DMS53 treated with DMSO at 0.1 percent for 48 hours (cell line): ENCODE results near the gene COX6A2.

ENCODE experiments used
- DNase-seq: peaks from one replicate; lab custom pipeline; 2025; ENCODE audit not compliant: unreplicated experiment; lab: John Stamatoyannopoulos, UW

COX6A2 gene

DNA sequence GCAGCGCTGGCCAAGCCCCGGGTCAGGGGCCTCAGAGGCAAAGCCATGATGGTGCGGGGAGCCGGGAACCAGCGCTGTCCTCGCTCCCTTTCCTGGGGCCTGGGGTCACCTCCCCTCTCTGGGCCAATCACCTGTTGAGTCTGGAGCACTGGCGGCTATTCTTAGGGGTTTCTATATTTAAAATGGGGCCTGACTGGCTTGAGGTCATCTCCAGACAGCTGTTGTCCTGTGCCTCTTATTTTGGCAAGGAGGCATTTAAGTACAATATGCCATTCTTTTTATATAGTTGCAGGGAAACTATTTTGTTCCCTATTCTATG lies at the start of gene COX6A2:
Gene COX6A2, minus strand, starts transcription at position 82 of the 319 bp plus-strand sequence. Its CDS starts 35 bp downstream, at position 47.
- no peak for DNase-seq

DNA sequence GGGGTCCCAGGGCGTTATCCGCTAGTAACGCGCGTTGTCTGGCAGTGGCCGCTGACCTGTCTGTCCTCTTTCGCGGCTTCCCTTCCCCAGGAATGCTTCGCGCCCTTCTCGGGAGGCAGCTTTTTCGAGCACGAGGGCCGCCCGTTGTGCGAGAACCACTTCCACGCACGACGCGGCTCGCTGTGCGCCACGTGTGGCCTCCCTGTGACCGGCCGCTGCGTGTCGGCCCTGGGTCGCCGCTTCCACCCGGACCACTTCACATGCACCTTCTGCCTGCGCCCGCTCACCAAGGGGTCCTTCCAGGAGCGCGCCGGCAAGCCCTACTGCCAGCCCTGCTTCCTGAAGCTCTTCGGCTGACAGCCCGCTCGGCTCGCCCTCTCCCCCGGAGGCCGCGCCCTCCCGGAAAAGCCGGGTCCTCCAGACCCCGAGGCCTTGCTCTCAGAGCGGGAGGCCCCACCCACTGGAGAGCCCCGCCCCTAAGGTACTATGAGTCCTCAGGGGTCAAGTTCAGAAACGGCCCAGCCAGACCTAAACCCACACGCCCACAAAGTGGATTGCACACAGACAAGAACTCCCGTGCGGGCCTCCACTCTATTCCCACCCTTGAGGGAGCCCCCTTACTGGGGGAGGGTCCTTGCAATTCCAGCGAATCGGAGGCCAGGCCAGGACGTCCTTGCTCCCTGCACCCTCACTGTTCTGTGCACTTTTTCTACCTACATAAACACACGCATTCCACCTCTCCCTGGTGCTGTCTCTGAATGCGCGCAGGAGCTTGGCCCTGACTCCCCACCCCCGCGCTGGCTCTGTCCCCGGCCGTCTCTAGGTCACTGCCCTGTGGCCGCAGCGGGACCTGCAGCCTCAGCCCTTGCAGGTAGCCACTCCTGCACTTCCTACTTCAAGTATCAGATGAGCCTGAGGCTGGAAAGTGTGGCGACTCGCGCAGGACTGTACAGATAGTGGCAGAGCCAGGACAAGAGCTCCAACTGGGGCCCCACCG lies 49.4 kb upstream of the COX6A2 start:
- DNase-seq: peak; percentile 54

DNA sequence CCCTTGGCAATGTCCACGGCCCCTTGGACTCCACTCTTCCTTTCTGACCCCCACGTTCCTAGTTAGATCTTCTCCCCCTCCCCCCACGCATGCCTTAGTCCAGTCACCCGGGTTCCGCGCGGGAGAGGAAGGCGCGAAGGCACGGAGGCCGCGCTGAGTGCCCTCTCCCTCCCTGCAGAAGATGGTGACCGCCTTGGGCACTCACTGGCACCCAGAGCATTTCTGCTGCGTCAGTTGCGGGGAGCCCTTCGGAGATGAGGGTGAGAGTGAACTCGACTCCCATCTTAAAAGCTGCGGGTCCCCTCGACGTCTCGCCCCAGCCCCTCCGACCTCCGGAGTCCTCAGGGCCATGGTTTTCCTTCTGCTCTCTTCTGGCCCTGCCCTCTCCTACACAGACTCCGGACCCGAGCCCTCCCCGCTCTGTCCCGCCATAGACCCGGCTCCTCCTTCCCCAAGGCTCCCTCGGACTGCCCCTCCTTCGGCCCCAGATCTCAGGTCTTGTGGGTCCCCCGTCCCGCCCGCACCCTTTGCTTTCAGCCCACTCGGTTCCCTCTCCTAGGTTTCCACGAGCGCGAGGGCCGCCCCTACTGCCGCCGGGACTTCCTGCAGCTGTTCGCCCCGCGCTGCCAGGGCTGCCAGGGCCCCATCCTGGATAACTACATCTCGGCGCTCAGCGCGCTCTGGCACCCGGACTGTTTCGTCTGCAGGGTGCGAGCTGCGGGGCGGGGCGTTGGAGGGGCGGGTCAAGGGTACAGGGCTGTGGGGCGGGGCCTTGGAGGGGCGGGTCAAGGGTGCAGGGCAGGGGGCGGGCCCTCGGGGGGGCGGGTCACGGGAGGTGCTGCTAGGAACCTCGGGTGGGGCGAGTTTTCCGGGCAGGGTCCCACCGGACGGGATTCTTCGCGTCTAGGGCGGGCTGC lies 48.4 kb upstream of the COX6A2 start:
- DNase-seq: peak; percentile 48

DNA sequence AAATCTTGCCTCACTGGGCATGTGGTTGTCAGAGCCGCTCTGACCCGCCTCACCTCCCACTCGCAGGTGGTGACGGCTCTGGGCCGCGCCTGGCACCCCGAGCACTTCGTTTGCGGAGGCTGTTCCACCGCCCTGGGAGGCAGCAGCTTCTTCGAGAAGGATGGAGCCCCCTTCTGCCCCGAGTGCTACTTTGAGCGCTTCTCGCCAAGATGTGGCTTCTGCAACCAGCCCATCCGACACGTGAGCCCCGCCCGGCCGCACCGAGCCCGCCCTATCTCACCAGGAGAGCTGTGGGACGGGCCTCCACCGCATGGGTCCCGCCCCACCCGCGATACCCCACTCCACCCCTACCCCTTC lies 47.8 kb upstream of the COX6A2 start:
- DNase-seq: no peak

DNA sequence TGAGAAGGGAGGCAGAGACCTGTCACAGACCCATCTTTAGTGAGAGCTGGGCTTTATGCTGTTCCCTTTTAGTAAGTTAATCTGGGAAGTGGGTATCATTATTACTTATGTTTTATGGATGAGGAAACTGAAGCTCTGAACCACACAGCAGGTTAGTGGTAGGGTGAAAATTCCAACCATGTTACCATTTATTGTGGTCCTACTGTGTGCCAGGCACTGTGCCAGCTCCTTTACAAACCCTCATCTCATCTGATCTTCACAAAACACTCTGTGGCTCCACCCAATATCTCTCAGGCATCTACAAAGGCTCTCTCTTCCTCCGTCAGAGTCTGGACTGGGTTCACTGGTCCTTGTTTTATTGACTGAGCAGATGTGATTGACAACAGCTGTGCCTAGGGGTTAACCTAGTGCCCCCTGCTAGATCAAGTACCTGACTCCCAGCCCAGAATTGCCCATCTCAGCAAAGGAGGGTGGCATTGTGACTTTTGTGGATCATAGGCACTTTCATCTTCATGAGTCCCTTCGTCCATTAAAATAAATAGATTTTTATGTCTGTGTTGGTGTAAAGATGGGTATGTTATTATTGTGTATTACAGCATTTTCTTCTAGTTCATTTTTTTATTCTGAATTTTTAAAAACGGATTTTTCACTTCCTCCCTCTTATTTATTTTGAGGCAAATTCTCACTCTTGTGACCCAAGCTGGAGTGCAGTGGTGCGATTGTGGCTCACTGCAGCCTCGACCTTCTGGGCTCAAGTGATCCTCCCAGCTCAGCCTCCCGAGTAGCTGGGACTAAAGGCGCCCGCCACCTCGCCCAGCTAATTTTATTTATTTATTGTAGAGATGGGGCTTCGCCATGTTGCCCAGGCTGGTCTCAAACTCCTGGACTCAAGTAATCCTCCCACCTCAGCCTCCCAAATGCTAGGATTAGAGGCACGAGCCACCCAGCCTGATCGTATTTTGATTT lies 46.9 kb upstream of the COX6A2 start:
- no peak for DNase-seq

DNA sequence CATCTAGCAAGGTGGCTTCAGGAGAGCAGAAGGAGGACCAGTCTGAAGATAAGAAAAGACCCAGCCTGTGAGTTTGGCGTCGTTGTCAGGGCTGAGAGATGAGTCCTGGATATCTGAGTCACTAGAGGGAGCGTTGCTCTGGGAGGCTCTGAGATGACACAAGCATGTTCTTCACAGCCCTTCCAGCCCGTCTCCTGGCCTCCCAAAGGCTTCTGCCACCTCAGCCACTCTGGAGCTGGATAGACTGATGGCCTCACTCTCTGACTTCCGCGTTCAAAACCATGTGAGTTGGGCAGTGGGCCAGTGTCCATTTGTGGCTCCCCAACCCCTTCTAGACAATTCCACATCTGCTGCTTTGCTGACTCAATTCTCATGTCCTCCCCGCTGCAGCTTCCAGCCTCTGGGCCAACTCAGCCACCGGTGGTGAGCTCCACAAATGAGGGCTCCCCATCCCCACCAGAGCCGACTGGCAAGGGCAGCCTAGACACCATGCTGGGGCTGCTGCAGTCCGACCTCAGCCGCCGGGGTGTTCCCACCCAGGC lies 46.1 kb upstream of the COX6A2 start:
- DNase-seq: no peak

DNA sequence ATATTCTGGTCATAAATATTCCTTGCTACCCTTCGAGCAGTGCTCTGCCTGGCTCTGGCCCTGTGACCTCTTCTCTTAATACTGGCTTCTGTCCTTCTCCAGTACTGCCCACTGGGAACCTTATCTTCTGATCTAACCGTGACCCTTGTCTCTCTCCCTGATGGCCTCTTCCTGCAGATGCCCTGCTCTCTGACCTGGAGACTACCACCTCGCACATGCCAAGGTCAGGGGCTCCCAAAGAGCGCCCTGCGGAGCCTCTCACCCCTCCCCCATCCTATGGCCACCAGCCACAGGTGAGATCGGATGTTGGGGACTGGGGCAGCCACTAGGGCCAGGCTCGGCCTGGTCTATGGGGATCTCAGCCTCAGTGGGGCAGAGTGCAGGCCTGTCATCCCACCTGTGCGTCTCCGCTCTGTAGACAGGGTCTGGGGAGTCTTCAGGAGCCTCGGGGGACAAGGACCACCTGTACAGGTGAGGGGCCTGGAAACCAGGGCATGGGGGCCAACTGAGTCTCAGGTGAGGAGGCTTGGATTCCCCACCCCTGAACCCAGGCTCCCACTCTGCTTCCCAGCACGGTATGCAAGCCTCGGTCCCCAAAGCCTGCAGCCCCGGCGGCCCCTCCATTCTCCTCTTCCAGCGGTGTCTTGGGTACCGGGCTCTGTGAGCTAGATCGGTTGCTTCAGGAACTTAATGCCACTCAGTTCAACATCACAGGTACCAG lies 45.3 kb upstream of the COX6A2 start:
- DNase-seq: no peak

DNA sequence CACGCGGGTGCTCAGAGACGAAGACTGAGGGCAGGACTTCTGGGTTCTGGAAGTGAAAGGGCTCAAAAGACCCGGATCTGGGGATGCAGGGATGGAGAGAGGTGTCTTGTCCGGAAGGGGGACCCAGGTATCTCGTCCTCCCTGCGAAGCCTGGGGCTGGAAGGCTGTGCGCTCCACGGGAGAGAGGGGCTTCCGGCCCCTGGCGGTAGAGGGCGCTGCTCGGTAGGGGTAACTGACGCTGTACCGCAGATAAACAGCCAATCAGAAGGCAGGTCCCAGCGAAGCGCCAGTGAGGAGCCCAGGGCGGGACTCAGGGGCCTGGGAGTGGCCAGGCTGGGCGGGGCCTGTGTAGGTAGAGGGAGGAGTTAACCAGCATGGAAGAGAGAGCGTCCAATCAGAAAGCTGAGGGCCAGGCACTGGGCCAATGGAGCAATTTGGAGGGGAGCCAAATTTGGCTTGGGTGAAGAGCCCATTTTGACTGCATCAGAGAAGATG lies 44.6 kb upstream of the COX6A2 start:
- DNase-seq: peak; percentile 60

DNA sequence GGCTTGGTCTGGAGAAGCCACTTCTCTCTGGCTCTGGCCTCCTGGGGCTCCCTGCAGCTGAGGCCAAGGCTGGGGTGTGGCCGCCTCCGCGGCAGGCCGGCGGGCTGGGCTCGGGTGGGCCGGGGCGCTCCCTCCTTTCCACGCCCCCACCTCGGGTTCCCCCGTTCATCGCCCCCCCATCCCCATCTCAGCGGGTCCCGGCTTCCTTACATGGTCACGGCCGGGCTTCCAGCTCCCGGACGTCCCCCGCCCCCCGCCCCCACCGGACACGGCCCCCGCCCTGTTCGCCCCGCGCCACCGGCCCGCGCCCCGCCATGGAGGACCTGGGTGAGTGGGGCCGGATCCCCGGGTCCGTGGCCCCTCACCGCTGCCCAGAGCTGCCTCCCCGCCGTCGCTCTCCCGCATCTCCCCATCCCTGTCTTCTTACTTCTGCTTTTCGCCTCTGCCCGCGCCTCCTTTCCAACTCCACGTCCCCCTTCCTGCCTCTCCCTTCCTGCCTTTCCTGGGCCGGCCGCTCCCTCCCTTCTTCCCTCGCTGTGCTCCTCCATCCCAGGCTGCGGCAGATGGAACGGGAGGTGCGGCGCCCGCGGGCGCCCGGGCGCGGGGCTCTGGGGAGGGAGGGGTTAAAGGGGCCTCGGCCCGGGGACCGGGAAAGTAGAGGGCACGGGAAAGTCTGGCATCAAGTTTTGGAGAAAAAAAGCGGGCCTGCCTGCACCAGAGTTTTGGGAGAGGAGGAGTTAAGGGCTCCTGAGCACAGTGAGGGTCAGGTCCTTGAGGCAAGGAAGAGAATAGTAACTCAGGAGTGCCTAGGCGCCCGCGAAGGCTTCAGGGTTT lies 43.9 kb upstream of the COX6A2 start, which contains the start of gene TGFB1I1:
Gene TGFB1I1, plus strand, starts transcription at position 278 of the 834 bp plus-strand sequence. Its CDS starts 37 bp downstream, at position 315.
- DNase-seq: no peak

DNA sequence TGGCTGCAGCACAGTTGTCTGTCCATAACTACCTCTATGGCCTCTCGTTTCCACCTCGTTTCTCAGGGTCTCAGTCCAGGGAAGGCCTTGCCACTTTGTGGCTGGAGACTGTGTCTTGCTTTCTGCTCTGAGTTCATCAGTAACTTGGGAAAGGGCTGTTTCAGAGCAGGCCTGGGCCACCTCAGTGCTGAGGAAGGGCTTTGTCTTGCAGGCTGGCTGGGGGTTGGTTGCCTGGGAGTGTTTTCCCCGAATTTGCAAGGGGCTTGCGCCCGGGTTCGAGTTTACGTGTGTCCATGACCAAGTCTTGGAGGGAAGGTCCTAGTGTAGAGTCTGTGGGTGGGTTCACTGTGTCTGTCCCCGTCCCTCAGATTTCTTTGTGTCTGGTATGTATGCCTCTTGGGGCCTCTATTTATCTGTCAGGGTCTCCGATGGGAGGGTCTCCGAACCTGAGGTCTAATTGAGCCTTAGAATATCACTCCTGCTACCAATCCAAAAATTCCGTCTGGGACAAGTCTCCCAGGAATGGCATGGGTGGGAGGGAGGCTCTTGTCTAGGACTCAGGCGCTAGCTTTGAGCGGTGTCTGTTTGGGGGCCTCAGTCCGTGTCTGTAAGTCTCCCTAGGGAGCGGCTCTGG lies 43.2 kb upstream of the COX6A2 start:
- DNase-seq: no peak

DNA sequence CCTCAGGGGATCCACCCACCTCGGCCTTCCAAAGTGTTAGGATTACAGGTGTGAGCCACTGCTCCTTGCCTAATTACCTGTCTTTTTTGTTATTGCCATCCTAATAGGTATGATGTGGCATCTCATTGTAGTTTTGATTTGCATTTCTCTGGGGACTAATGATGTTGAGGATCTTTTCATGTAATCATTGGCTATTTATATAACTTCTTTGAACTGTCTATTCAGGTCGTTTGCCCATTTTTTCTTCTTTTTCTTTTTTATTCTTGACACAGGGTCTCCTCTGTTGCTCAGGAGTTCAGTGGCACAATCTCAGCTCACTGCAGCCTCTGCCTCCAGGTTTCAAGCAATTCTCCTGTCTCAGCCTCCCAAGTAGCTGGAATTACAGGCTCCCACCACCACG lies 42.5 kb upstream of the COX6A2 start:
- no peak for DNase-seq

DNA sequence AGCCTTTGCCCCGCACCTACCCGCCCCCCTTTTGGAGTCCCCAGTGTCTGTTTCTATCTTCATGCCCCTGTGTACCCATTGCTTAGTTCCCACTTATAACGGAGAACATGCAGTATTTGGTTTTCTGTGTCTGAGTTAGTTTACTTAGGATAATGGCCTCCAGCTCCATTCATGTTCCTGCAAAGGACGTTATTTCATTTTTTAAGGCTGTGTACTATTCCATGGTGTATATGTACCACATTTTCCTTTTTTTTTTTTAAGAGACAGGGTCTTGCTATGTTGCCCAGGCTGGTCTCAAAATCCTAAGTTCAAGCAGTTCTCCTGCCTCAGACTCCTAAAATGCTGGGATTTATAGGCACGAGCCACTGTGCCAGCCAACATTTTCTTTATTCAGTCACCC lies 39.7 kb upstream of the COX6A2 start:
- no peak for DNase-seq

DNA sequence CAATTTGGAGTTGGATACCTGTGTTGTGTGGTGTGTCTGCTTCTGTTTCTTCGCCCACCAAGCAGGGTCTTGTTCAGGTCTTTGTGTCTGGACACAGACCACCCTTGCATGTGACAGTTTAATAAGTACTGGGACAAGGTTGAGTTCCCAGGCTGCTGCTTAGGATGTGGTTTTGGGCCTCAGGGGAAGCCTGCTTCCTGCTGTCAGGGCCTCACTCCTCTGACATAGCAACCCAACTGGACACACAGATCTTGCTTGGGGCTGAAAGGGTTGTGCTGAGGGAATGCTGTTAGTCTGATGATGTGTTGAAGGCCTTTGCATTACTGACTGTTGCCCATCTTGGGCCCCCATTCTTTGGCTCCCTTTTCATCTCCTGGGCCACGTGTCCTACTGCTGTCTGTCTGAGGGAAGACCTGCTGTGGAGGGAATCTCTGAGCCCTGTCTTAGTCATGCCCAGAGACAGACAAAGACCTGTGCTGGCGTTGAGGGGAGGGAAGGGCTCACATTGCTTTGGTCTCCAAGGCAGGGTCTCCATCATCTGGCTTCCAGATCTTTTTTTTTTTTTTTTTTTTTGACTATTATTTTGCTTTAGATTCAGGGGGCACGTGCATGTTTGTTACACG lies 39.1 kb upstream of the COX6A2 start:
- no peak for DNase-seq

DNA sequence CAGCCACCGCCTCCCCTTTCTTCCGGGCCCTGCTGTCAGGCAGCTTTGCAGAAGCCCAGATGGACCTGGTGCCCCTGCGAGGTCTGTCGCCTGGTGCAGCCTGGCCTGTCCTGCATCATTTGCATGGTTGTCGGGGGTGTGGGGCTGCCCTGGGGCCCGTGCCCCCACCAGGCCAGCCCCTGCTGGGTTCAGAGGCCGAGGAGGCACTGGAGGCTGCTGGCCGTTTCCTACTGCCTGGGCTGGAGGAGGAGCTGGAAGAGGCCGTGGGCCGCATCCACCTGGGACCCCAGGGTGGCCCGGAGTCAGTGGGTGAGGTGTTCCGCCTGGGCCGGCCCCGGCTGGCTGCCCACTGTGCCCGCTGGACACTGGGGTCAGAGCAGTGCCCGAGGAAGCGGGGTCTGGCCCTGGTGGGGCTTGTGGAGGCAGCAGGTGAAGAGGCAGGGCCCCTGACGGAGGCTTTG lies 38.3 kb upstream of the COX6A2 start:
- no peak for DNase-seq

DNA sequence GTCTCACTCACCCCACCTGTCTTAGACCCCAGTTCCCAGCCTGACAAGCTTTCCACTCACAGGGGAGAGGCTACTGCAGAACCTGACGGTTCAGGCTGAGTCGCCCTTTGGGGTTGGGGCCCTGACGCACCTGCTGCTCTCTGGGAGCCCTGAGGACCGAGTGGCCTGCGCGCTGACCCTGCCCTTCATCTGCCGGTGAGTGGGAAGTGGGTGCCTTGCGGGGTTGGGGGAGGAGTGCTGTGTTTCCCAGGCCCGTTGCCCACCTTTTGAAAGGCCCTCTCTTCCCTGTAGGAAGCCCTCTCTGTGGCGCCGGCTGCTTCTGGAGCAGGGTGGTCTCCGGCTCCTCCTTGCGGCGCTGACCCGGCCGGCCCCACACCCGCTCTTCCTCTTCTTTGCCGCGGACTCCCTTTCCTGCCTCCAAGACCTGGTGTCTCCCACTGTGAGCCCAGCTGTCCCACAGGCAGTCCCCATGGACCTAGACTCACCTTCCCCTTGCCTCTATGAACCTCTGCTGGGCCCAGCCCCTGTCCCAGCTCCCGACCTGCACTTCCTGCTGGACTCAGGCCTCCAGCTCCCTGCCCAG lies 37.7 kb upstream of the COX6A2 start:
- no peak for DNase-seq

DNA sequence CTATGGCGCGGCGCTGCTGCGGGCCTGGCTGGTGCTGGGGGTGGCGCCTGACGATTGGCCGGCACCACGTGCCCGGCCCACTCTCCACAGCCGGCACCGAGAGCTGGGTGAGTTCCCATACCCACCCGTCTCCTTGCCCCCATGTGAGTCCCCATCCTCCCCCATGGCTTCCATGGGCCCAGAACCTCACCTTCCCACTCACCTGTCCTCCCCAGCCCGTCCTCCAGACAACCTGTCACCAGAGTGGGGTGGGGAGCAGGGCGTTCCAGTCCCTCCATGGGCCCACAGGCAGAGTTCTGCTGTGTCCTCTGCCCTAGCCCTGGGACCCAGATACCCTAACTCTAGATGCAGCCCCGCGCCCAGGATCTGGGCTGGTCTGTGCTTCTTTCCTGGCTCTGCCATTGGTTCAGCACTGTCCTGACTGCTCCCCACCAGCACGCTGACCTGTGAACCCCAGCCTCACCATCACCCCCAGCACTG lies 36.7 kb upstream of the COX6A2 start:
- no peak for DNase-seq

DNA sequence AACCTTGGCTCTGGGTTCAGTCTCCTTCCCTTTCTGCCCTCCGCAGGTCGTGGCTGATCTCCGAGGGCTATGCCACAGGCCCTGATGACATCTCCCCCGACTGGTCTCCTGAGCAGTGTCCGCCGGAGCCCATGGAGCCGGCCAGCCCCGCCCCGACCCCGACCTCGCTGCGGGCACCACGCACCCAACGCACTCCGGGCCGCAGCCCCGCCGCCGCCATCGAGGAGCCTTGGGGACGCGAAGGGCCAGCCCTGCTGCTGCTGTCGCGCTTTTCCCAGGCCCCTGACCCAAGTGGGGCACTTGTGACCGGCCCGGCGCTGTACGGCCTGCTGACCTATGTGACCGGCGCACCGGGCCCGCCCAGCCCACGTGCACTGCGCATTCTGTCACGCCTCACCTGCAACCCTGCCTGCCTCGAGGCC lies 36.2 kb upstream of the COX6A2 start:
- no peak for DNase-seq
